ENCODE results near the gene NCF4.

GRCh38 chr22:36819112-36819511 lies 41.7 kb upstream of the NCF4 start:
- TF ChIP-seq, protein P1, sequence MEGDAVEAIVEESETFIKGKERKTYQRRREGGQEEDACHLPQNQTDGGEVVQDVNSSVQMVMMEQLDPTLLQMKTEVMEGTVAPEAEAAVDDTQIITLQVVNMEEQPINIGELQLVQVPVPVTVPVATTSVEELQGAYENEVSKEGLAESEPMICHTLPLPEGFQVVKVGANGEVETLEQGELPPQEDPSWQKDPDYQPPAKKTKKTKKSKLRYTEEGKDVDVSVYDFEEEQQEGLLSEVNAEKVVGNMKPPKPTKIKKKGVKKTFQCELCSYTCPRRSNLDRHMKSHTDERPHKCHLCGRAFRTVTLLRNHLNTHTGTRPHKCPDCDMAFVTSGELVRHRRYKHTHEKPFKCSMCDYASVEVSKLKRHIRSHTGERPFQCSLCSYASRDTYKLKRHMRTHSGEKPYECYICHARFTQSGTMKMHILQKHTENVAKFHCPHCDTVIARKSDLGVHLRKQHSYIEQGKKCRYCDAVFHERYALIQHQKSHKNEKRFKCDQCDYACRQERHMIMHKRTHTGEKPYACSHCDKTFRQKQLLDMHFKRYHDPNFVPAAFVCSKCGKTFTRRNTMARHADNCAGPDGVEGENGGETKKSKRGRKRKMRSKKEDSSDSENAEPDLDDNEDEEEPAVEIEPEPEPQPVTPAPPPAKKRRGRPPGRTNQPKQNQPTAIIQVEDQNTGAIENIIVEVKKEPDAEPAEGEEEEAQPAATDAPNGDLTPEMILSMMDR (conservative IDR thresholded peaks at IDR 0.05 in 1 of 2, IDR thresholded peaks at IDR 0.05 in 1 of 2; ENCODE audit: extremely low read depth in 1 of 2, insufficient read depth in 1 of 2, low read depth in 1 of 2, low read length in 2 of 2), result no peak
- TF ChIP-seq EZH2 (IDR thresholded peaks at IDR 0.05; ENCODE audit: borderline replicate concordance, low read length), result no peak

Measured in mammary epithelial cell (primary cell).